Dedifferentiated amniotic fluid mesenchymal stem cell (primary cell): ENCODE data around the gene DCLK2.
A peak's percentile ranks its signal among the peaks of the same experiment; 100 is the strongest.

Experiments used
- DNase-seq: peaks from one replicate; pipeline ENCODE4 v3.0.0-alpha.2; 2016; ENCODE audit errors: extremely low spot score

DCLK2 gene

DNA sequence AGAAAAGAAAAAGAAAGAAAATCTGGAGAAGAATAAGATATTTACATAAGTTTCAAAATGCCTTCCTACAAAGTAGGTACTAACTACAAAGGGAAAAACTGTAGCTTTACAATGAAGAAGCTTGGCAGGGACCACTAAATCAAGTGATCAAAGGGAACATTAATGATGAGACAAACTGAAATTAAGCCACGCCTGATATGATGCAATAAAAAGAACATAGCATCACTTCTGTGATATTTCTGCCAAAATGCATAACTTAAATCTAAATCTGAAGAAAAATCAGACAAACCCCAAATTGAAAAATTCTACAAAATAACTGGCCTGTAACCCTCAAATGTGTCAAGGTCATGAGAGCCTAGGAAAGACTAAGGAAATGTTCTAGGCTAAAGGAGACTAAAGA lies 8.9 kb upstream of the DCLK2 start:
- no peak for DNase-seq

DNA sequence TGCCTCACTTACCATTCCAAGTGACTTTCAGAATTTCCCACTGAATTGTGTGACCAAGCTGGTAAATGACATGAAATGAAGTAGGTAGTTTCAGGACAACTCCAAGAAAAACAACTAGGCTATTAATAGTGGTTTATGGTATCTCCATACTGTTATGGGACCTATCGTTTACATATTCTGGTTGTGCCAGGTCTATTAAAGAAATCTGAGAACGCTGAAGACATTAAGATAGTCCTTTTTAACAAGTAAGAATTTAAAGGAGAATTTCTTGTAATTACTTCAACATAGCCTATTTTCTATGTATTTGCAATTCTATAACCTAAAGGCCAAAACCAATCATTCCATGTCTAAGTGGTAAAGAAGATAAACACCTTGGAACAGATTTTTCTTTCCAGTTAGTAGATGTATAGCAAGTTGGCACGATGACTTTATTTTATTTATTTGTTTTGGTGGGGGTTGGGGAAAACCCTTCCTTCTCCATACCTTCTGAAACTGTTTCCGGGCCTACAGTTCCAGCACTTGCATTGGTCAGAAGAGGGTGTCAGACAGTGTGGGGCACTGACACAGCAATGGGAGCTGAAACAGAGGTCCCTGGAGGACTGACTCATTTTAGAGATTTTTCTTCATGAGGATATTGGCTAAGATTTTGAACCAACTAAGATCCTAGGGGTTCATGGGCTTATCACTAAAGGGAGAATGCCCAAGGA lies 7.6 kb upstream of the DCLK2 start:
- DNase-seq: no peak

DNA sequence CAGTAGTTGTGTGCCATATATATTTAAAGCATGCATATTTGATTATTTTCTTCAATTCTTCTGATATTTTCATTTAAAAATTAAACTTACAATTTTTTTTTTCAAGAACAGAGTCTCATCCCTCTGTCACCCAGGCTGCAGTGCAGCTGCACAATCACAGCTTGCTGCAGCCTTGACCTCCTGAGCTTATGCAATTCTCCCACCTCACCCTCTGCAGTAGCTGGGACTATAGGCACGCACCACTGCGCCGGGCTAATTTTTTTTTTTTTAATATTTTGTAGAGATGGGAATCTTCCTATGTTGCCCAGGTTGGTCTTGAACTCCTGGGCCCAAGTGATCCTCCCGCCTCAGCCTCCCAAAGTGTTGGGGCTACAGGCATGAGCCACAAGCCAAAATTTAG lies 5.8 kb upstream of the DCLK2 start:
- DNase-seq: no peak

DNA sequence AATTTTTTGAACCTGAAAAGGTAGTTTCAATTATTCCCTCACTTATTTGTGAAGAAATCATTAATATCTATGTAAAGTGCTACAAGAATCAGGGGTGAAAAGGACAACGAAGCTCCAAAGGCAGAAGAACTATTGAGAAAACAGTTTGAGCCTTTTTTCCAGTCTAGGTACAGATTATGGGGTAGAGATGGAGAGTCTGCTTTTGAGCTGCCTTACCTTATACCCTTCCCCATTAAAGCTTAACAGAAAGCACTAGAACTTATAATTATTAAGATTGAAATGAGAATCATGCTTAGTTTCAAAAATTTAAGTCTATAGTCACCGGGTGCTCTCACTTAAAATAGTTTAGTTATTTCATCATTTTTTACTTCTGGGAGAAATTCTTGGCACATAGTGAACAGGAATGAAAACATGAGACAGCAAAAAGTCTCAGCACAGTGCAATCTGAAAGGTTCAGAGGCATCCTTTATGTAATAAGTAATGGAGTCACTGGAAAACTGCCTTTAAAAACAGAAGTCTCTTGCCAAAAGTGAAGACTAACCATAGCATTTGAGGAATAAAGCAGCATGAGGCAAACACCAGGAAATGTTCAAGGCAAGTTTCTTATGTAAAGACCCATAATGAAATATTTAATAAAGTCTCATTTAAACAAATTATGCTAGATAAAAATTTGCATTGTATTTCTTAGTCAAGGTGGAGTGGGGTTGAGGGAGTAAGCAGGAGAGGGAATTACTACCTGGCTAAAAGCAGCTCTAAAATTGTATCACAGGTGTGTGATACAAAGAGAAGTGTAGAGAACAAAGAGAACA lies 5.1 kb upstream of the DCLK2 start:
- peak; percentile 97 for DNase-seq

DNA sequence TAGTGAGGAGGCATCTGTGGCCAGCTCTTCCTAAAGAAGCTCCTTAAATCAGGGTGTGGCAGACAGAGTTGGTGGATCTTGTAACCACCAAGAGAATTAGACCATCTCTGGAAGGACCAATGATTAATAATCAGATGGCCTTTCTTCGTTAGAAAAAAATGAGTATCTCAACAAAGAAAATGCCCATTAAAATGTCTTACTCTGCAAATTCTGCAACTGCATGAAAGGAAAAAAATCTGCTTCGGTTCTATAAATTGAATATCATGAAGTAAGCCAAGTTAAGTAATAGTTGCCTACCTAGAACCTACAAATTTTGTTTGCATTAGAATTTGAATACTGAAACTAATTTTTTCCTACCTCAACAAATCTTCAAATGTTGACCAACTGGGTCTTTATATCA lies 4.2 kb upstream of the DCLK2 start:
- no peak for DNase-seq

DNA sequence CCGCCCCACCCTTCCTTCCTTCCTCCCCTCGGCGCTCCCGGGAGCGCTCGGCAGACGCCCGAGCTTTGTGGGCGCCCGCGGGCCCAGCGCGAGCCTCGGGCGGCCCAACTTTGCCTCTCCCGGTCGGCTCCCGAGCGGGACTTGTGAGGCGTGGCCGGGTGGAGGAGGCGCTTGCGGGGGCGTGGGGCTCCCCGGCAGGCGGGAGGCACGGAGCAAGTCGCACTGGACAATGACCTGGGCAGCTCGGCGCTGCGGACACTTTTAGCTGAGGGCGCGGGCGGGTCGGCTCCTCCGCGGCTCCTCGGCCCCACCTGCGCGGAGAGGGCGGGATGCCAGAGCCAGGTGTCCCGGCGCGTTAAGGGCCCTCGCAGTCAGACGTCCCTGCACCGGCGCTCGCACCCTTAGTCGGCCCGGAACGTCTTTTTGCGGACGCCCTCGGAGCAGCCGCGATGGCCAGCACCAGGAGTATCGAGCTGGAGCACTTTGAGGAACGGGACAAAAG lies 385 bp downstream of the DCLK2 start:
- DNase-seq: peak; percentile 39

DNA sequence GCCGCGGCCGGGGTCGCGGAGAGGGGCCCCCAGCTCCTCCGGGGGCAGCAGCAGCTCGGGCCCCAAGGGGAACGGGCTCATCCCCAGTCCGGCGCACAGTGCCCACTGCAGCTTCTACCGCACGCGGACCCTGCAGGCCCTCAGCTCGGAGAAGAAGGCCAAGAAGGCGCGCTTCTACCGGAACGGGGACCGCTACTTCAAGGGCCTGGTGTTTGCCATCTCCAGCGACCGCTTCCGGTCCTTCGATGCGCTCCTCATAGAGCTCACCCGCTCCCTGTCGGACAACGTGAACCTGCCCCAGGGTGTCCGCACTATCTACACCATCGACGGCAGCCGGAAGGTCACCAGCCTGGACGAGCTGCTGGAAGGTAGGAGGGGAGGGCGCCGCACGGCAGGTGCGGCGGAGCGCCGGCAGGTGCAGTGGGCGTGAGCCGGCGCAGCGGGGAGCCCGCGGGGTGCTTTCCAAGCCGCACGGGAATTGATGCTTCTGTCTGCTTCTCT lies 886 bp downstream of the DCLK2 start:
- DNase-seq: no peak

DNA sequence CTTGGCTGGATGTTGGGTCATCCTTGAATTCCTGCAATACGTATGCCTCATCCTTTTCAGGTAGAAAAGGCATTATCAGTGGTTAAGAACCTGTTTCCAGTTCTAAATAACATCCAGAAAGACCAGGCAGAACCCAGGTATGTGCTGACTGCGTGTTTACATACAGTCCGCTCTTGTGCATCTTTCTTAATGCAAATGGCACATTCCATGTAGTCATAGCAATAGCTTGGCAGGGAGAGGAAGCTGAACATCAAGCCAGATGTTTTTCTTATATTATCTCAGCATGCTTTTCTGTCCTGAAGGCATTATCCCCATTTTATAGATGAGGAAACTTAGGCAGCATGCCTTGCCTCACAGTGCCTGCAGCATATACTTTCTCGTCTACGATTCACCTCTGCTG lies 2.1 kb downstream of the DCLK2 start:
- DNase-seq: no peak

DNA sequence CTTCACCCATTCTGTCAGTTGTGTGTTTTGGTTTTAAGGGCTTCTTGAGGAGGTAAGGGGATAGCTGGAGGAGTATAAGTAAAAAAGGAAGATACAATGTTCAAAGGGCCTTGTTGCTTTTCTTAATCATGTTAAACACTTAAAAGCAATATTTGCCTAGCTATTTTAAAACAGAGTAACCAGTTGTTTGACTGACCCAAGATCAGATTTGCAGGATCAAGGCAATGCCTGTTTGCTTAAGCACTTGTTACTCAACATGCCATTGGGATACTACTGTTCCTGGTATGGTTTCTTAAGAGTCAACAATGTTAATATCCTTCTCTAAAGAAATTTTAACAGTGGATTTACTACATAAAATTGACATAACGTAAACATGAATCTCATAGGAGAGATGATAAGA lies 2.6 kb downstream of the DCLK2 start:
- DNase-seq: no peak

DNA sequence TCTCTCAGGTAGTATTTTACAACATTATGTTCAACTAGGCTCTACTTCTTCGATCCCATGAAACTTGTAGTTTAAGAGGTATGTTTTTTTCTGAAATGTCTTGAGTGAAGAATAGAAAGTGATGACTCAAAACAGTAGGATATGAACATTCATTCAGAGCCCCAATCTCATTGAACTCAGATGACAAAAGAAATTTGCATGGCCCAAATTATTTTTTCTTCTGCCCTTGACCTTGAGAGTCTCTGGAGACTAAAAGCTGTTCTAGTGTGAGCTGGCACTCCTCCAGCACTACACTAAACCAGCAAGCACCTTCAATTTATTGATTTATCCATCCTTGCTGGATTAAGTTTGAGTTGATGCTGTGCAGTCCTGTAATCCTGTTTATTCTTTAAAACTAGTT lies 4.0 kb downstream of the DCLK2 start:
- DNase-seq: no peak

DNA sequence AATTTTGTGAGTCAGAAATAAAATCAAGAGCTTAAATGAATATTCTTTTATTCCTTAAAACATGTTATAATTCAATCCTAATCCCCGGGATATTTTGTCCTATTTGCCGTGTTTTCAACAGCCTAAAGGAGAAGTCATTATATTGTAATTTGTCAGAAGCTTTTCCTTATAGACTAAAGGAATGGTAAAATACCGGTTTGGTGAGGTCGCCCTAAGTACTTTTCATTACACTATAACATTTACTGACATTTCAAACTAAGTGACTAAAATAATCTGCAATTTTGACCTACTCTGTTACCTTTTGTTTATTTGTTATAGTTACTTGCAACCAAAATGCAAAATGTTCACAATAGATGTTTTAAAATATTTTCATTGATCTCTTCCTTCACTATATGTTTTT lies 8.8 kb downstream of the DCLK2 start:
- no peak for DNase-seq

DNA sequence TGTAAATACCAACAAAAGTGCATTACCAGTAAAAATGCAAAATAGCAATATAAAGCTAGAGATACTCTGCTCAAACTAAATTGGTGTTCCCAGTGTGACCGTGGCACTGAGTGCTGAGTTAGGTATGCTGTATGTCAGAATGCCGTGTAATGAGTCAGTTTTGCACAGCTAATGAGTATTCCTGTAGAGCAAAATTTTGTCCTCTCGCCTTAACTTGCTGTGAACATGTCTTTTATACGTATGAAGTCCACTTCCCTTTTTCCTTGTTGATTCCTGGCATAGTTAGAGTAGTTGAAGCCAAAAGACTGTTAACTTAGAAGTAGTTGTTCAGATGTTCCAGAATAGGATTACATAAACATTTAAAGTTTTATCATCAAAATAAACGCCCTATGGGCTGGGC lies 11.5 kb downstream of the DCLK2 start:
- DNase-seq: no peak

DNA sequence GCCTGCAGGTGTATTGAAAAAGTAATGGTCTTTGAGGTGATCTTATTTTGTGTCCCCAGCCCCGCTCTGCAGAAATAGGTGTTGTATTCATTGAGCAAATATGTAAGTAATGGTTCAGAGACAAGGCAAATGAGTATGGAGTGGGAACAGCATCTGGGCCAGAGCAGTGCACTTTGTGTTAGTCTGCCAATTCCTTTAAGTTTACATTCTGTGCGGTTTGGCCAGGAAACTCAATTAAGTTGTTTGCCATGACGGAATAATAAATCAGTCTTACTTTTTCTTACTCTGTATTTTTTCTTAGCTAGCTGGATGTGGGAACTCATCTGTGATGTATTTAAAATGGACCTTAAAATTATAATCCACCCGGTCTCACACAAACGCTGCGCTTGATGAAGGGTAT lies 12.6 kb downstream of the DCLK2 start:
- DNase-seq: peak; percentile 68

DNA sequence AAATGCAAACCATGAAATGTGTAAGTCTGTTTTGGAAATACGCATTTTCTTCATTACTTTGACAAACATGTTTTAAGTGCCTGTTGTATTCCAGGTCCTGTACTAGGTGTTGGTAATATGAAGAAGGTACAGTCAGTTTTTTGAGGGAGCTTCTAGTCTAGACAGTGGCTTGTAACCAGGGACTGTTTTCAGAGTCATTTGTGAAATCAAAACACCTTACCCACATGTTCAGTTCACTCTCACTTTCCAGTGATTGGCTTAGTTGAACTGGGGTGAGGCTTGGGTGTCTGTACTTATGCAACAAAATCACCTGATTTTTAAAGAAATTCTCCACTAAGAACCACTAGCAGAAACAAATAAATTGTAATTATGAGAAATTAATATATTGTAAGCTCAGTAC lies 16.4 kb downstream of the DCLK2 start:
- no peak for DNase-seq

DNA sequence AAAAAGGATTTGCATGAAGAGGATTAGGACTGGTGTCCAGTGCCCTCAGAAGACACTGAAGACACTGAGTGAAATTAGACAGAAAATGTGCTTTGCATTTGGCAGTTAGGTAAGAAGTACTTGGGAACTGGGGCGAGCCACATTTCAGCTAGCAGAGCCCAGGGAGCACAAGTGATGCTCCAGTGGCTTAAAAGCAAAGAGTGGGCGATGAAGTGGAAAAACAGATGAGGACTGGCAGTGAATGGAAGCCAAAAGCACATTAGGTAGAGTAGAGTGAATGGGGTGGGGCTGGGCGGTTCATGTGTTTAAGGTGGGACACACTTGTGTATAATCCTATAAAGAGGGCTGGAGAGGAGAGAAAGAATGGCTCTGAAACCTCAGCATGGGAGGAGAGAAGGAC lies 18.4 kb downstream of the DCLK2 start:
- DNase-seq: no peak

DNA sequence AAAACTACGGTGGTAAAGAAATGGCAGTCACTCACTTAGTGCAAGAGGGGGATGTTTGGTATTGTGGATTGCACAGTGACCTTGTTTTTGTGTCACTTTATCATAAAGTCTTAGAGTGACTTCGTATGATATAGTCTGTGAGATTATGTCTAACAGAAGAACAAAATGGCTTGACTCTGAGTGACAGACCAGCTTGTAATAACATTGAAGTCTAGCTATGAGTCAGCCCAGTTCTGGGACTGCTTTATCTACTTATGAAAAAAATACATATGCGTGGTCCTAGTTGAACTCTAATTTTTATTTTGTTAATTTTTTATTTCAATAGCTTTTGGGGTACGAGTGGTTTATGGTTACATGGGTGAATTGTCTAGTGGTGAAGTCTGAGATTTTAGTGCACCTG lies 20.0 kb downstream of the DCLK2 start:
- DNase-seq: no peak

DNA sequence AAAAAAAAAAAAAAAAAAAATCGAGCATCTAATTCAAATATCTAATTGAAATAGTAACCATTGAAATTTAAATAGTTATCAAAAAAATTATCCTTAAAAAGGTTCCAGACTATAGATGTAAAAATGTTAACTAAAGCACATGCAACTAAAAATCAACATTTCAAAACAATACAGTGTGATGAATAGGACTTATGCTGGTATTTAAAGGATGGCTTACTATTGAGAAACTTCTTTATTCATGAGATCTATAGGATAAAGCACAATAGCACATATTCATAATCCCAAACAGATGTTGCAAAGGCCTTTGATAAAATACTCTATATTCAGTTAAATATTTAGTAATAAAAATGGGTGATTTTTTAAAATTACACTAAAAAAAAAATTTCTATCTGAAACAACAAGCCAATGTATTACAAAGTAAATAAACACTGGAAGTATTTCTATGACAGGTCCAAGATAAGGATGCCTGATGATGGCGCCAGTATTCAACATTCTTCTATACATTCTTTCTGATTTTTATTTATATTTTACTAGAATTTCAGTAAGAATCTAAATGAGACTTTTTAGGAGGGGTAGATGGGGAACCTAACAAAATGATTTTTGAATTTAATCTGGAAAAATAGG lies 26.3 kb downstream of the DCLK2 start:
- DNase-seq: no peak

DNA sequence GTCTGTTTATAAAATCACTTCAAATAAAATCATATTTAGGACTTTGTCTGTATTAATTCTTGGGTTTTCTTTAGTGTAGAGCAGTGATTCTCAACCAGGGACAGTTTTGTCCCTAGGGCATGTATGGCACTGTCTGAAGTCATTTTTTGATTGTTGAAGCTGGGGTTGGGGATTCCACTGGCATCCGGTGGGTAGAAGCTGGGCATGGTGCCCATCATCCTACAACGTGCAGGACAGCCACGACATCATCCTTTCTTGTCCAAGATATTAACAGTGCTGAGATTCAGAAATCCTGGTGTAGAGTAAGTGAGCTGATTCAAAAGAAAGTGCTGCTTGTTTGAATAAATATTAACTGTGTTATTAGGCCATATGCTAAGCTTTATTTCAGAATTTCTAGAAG lies 28.6 kb downstream of the DCLK2 start:
- DNase-seq: no peak

DNA sequence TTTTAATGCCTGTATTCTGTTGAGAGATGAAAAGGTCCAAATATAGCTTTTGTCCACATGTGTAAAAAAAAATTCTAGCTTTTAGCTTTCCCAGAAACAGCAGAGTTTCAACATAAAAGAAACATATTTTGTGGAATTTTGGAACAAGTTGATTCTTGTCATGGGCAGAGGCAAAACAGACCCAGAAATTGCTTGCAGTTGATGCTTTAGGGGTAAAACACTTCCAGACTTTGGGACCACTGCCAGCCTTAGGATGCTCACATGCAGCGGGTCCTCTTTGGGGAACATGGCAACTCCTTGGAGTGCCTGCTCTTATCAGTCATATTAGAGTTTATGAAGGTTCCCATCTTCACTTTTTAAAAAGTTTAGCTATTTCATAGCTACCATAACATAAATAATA lies 30.4 kb downstream of the DCLK2 start:
- no peak for DNase-seq

DNA sequence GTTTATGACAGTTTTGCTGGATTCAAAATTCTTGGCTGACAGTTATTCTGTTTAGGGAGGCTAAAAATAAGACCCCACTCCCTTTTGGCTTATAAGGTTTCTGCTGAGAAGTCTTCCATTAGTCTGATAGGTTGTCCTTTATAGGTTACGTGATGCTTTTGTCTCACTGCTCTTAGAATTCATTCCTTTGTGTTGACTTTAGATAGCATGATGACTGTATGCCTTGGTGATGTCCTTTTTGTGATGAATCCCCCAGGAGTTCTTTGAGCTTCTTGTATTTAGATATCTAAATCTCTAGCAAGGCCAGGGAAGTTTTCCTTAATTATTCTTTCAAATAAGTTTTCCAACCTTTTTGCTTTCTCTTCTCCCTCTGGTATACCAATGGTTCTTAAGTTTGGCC lies 36.4 kb downstream of the DCLK2 start:
- no peak for DNase-seq

DNA sequence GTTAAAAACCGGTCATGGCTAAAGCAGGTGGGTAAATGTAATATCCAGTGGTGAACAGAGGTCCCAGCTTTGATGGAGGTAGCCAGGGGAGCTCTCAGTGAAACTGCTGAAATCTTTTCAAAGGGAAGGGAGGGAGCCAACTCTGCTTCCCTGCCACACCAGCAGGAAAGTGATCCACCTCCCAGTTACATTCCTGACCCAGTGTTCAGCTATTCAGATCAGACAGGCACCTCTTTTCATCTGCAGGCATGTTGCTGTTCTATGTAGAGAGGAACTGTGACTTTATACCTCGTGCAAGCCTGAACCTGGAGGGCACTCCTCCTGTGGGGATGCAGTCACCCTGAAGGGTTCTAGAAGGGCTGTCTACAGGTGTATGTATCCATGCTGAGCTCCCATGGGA lies 37.6 kb downstream of the DCLK2 start:
- DNase-seq: no peak

DNA sequence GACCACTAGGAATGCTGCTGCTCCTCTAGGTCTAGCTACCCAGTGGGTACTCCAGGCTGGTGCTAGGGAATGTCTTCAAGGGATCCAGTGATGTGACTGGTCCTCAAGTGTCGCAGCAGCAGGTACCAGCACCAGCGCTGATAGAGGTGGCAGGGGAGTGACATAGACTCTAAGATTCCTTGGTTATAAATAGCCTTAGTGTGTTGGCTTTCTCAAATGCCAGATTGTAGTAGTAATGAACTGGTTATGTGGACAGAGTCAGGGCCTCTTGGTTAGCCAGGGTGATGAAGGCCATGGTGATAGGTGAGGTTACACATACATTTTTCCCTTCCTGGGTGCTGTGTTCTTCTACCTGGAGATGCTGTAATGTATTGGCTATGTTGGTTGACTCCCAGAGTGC lies 38.3 kb downstream of the DCLK2 start:
- DNase-seq: no peak

DNA sequence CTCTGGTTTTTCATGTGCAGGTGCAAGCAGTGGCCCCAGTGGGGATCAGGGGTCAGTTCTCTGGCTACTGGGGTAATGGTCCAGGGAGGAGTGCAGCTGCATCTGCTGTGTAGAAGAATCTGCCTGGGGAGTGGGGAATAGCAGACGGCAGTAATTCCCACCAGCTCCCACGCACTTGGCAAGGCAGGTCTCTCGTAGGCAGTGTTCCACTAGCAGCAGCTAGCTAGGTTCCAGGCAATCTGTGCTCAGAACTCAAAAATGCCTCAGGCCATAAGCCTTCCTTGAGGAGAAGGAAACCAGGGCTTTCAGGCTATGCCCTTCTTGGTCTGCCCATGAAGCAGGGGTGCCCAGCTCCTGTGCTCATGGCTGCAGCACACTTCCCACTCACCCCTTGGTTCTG lies 38.8 kb downstream of the DCLK2 start:
- no peak for DNase-seq
